ENCODE data around the gene DISP2. TPM values are rescaled to one million over a fixed set of nuclear protein-coding genes. Genes with fewer than 3 reads are reported as not detected.

DISP2 gene
- total RNA-seq, 6 experiments from 2014 or later = 0.06 to 0.71 (median 0.16) TPM

DNA sequence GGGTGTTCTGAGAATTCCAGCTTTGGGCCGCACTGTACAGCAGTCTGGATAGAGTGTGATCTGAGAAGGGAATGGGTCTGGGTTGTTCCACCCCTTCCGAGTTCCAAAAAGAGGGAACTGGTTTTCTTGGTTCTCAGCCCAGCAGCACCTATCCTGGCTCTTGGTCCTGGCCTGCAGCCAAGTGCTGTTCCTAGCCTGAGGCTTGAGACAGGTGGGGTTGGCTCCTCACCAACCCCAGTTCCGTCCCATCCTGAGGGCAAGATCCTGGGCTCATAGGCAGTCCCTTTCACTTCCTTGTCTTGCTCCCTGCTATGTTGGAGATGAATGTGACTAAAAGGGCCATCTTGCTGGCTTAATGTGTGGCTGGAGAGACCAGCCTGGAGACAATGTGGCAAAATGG lies 62.8 kb downstream of the DISP2 start:
- H3K27ac ChIP-seq = peak overlapping the region in 1 of 3 donors; percentile 12
- H3K4me1 ChIP-seq = peaks cover 0 to 22% (median 8%) of the 10 kb centered on the region in 4 donors
- no peaks in the 10 kb centered on the region for H3K27me3 ChIP-seq
- 15% methylated on average over 3 of the region's 3 CpGs for WGBS (ENCODE audit: insufficient coverage, low coverage, low lambda C conversion rate, missing lambda C conversion rate)
- ATAC-seq = peak; percentile 31 to 58 (median 53)
- peak; percentile 65 to 84 (median 79) for DNase-seq
- H3K36me3 ChIP-seq = peaks cover 0 to 25% (median 12%) of the 10 kb centered on the region in 4 donors
- no peaks in the 10 kb centered on the region for H3K9me3 ChIP-seq
- no peak for TF ChIP-seq POLR2A (IDR thresholded peaks at IDR 0.05)
- TF ChIP-seq, protein P1, sequence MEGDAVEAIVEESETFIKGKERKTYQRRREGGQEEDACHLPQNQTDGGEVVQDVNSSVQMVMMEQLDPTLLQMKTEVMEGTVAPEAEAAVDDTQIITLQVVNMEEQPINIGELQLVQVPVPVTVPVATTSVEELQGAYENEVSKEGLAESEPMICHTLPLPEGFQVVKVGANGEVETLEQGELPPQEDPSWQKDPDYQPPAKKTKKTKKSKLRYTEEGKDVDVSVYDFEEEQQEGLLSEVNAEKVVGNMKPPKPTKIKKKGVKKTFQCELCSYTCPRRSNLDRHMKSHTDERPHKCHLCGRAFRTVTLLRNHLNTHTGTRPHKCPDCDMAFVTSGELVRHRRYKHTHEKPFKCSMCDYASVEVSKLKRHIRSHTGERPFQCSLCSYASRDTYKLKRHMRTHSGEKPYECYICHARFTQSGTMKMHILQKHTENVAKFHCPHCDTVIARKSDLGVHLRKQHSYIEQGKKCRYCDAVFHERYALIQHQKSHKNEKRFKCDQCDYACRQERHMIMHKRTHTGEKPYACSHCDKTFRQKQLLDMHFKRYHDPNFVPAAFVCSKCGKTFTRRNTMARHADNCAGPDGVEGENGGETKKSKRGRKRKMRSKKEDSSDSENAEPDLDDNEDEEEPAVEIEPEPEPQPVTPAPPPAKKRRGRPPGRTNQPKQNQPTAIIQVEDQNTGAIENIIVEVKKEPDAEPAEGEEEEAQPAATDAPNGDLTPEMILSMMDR (IDR thresholded peaks at IDR 0.05) = no peak
- H3K4me3 ChIP-seq = no peak overlapping the region
- intact Hi-C loops (cut with DNase I) = loop anchor here in 1 of 2 donors (10.0 kb wide), 1 partner anchor 76 kb away; the partner anchor contains the start of gene CCDC9B

DNA sequence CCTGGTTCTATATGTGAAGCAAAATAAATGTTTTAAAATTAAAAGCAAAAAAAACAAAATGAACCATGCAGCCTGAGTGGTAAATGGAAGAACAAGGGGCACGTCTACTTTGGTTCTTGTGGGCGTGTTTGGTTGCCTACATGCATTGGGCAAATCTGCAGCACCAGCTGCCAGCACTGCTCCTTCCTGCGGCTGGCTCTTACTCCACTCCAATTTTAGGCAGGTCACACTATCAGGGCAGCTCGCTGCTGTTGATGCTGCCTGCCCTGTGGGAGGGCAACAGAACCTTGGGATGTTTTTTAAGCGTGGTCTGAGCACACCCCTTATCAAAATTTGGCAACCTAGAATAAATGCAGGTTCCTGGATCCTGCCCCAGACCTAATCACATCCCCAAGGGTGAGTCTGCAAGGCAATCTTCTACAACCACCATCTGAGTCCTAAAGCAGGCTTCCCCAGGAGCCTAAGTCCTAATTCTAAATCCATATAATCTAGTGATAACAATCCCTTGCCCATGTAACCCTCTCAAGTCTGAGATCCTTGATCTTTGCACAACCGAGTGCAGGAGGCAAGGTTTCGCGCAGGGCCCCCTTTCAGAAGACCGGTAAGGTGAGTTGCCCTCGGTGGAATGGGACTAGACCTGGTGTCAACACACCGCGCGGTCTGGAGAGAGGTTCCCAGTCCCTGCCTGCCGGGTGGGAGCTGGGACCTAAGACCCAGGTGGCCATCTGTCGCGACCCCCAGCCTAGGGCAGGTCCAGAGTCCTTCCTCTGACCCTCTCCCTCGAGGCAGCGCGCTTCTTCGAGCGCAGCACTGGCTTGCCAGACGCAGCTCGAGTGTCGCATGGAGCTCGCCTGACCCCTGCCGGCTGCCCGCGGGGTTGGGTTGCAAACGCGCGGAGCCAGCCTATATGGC lies 63.5 kb downstream of the DISP2 start:
- WGBS (ENCODE audit: insufficient coverage, low coverage, low lambda C conversion rate, missing lambda C conversion rate) = 12% methylated on average over 12 of the region's 31 CpGs
- H3K27ac ChIP-seq = no peak overlapping the region
- ATAC-seq = peak; percentile 90 to 94 (median 92)
- H3K27me3 ChIP-seq = no peaks in the 10 kb centered on the region
- peak; percentile 85 to 88 (median 85) for DNase-seq
- H3K36me3 ChIP-seq = peaks cover 0 to 18% (median 8%) of the 10 kb centered on the region in 4 donors
- H3K9me3 ChIP-seq = no peaks in the 10 kb centered on the region
- H3K4me3 ChIP-seq = no peak overlapping the region
- intact Hi-C loops (cut with DNase I) = loop anchor here in 1 of 2 donors (10.0 kb wide), 1 partner anchor 77 kb away; the partner anchor contains the start of gene CCDC9B
- TF ChIP-seq, protein P1 (IDR thresholded peaks at IDR 0.05) = peak; percentile 85 to 98 (median 94)
- TF ChIP-seq POLR2A (IDR thresholded peaks at IDR 0.05) = peak; percentile 28
- peaks cover 0 to 22% (median 8%) of the 10 kb centered on the region in 4 donors for H3K4me1 ChIP-seq

DNA sequence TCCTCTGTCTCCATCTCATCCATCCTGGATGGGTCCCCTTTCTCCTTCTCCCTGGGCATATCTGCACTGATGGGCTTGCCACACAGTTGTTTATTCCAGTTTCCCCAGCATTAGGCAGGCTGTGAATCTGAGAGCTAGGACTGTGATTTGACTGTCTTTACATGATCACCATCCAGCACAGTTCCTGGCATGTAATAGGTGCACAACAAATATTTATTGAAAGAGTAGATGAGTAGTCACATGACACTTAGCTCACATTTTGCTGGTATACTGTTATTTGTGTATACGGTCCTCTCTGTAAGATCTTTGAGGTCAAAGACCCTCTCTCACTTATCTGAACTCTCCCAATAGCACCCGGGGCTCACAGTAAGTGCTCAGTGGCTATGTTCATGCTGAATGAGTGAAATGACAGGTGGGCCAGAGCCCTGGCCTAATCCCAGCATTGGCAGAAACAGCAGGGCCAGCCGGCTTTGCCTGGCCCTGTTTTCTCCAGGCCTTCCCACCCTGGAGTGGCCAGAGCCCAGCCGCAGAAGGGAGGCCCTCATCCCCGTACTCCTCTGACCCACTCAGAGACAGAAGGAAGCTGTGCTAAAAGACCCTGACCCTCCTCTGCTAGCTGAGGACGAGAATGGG lies 66.6 kb downstream of the DISP2 start:
- H3K4me3 ChIP-seq = no peak overlapping the region
- H3K27ac ChIP-seq = no peak overlapping the region
- WGBS (ENCODE audit: insufficient coverage, low coverage, low lambda C conversion rate, missing lambda C conversion rate) = 88% methylated on average over 1 of the region's 6 CpGs
- H3K36me3 ChIP-seq = no peaks in the 10 kb centered on the region
- intact Hi-C loops (cut with DNase I) = loop anchor here in 1 of 2 donors (10.0 kb wide), 1 partner anchor 80 kb away; the partner anchor contains the start of gene CCDC9B
- DNase-seq (no peak), ATAC-seq (no peak)
- TF ChIP-seq POLR2A (IDR thresholded peaks at IDR 0.05) = no peak
- TF ChIP-seq, protein P1 (IDR thresholded peaks at IDR 0.05) = no peak
- H3K9me3 ChIP-seq = no peaks in the 10 kb centered on the region
- no peaks in the 10 kb centered on the region for H3K27me3 ChIP-seq
- peaks cover 0 to 22% (median 8%) of the 10 kb centered on the region in 4 donors for H3K4me1 ChIP-seq

DNA sequence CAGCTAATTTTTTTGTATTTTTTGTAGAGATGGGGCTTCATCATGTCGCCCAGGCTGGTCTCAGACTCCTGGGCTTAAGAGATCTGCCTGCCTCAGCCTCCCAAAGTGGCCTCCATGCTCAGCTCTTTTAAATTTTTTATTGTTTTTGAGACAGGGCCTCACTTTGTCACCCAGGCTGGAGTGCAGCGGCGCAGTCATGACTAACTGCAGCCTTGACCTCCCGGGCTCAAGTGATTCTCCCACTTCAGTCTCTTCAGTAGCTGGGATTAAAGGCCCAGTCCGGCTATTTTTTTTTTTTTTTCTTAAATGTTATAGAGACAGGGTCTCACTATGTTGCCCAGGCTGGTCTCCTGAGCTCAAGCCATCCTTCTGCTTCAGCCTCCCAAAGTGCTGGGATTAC lies 67.7 kb downstream of the DISP2 start:
- ATAC-seq = no peak
- intact Hi-C loops (cut with DNase I) = loop anchor here in 1 of 2 donors (10.0 kb wide), 1 partner anchor 81 kb away; the partner anchor contains the start of gene CCDC9B
- Histone ChIP-seq H3K4me3 (no peak overlapping the region), H3K36me3 (no peaks in the 10 kb centered on the region), H3K4me1 (peaks cover 0 to 12% (median 3%) of the 10 kb centered on the region in 4 donors), H3K9me3 (no peaks in the 10 kb centered on the region), H3K27ac (no peak overlapping the region), H3K27me3 (no peaks in the 10 kb centered on the region)
- WGBS (ENCODE audit: insufficient coverage, low coverage, low lambda C conversion rate, missing lambda C conversion rate) = 95% methylated on average over 5 of the region's 5 CpGs
- no peak for TF ChIP-seq POLR2A (IDR thresholded peaks at IDR 0.05)
- TF ChIP-seq, protein P1 (IDR thresholded peaks at IDR 0.05) = no peak
- no peak for DNase-seq
